GM11168 (cell line): ENCODE results near the gene OBI1.

Experiments used
- in situ Hi-C: fragments of 300-500 bp; cut with MboI; formaldehyde crosslinking; loops from one replicate; pipeline ENCODE4 v1.12.0; 2022; ENCODE audit warnings: low sequenced_read_pairs; ENCODE audit not compliant: unreplicated experiment

OBI1 gene, protein sequence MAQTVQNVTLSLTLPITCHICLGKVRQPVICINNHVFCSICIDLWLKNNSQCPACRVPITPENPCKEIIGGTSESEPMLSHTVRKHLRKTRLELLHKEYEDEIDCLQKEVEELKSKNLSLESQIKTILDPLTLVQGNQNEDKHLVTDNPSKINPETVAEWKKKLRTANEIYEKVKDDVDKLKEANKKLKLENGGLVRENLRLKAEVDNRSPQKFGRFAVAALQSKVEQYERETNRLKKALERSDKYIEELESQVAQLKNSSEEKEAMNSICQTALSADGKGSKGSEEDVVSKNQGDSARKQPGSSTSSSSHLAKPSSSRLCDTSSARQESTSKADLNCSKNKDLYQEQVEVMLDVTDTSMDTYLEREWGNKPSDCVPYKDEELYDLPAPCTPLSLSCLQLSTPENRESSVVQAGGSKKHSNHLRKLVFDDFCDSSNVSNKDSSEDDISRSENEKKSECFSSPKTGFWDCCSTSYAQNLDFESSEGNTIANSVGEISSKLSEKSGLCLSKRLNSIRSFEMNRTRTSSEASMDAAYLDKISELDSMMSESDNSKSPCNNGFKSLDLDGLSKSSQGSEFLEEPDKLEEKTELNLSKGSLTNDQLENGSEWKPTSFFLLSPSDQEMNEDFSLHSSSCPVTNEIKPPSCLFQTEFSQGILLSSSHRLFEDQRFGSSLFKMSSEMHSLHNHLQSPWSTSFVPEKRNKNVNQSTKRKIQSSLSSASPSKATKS

GRCh38 chr13:78658630-78659449 lies at the start of gene OBI1:
TSS of gene OBI1 (minus strand) at chr13:78659155. CDS start at chr13:78659120, 35 bp downstream.
- in situ Hi-C loops: no loop called here

DNA sequence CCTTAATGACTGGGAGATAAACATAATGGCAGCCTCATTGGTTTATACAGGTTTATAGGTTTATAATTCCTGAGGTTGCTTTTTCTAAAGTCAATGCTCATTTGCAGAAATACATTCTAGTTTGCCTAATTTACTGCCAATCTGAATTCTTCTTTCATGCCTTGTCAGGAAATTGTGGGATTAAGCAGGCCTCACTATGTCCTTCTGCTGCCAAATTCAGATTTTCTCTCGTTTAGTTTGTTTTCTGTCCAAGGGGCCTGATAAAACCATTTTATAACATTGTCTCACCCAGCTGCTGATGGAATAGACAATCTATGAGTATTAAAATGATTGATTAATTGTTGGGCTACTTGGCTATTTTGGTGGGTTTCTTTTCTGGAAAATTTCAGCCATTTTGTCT lies 42.4 kb upstream of the OBI1 start:
- in situ Hi-C loops: no loop called here

DNA sequence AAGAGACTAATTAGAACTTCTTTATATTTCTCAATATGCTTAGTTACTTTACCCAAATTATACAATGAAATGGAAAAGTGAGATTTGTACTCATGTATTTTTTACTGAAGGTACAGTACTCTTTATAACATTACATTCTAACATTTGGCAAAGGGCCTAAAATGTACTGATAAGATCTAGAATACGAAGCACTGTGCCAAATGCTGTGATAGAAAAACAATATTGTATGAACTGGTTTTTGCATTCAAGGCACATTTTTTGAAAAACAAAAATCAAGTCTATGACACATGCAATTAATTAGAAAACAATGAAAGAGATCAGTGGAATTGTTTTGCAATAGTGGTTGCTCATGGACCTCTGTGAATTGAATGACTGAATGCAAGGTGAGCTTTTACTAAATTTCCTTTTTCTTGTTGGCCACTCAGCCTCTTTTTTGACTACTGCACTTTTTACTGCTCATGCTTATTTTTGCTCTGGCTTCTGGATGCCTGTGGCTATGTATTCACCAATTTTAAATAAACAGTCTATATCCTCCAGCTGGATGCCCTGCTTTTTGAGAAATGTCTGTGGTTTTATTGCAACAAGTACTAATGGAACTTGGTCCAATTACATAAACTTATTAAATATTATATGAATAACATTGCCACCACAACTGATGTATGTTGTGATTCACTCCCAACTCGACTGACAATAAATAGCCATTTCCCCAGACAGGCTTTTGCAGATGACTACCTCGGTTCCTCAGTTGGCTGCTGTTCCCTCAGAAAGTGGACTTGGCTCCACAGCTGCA lies 41.4 kb upstream of the OBI1 start:
- in situ Hi-C loops: no loop called here

DNA sequence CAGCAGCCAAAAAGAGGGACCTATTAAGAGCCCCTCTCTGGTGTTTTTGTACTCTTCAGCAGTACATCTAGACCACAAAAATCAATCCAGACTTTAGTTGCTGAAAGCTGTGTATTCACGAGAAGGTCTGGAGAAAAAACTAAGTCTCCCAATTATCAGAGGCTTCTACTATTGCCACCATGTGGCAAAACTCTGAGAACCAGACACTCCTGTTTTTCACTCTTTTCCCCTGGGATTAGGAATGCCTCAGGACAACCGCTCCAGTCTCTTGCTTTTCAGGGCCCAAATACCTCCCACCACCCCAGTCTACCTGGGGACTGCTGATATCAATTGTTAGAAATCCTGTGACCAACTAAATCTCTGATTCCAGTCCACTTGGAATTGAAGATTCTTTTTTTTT lies 30.1 kb upstream of the OBI1 start:
- in situ Hi-C loops: no loop called here

DNA sequence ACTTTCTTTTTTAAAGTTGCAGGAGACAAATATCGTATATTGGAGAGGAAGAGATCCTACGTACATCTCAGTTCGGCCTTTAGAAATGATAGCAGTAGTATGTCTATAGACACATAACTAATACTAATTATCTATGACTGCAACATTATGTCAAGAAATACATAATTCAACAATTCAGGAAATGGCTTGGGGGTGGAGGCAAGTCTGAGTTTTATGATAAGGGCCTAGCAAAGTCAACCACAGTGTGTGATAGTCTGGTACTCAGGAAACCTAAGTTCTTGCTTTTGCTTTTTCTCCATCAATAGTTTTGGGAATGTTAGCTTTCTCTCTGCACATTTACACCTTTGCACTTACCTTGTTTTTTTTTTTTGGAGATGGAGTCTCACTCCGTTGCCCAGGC lies 27.5 kb upstream of the OBI1 start:
- in situ Hi-C loops: no loop called here

- in situ Hi-C loops: no loop called here
Measured at GRCh38 chr13:78680576-78681350, 21.8 kb upstream of the OBI1 start.

GRCh38 chr13:78680115-78680561 lies 21.2 kb upstream of the OBI1 start:
- in situ Hi-C loops: no loop called here

DNA sequence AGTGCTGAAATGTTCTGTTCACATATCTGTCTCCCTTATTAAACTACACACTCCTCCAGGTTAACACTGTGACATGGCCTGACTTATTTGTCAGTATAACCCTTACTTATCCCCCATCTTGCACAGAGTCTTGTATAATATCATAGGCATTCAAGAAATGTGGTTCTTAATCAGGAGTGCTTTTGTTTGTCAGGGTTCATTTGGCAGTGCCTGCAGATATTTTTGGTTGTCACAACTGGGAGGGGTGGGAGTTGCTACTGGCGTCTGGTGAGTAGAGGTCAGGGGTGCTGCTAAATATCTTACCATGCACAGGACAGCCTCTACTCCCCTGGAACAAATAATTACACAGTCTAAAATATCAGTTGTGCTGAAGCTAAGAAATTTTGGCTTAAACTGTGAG lies 20.4 kb upstream of the OBI1 start:
- in situ Hi-C loops: no loop called here

GRCh38 chr13:78675112-78675511 lies 16.2 kb upstream of the OBI1 start:
- in situ Hi-C loops: no loop called here

DNA sequence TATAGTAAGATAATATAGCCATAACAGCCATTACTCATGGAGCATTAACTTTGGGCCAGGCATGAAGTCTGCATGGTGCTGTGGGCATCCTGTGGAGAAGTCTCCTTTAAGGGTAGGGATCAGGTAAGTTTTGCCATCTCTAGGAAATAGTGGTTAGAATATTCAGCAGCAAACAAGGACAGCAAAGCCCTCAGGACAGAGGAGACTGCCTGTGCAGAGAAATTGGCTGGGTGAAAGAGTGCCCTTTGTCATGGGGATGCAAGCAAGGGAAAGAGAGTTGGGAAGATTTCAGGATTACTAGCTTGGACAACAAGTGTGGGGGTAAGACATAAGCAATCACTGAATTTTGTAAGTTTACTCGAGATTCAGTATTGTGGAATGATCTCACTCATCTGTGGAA lies 15.7 kb upstream of the OBI1 start:
- in situ Hi-C loops: no loop called here

- in situ Hi-C loops: no loop called here
Measured at GRCh38 chr13:78662467-78662866, 3.5 kb upstream of the OBI1 start.

DNA sequence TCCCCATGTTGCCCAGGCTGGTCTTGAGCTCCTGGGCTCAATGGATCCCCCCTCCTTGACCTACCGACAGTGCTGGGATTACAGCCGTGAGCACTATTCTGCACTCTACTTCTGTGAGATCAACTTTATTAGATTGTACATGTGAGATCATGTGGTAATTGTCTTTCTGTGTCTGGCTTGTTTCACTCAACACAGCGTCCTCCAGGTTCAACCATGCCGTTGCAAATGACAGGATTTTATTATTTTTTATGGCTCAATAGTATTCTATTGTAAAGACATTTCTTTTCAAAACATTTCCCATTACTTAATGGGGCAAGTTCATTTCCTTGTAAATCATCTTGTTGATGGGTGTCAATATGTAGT lies 1.5 kb upstream of the OBI1 start:
- in situ Hi-C loops: no loop called here

DNA sequence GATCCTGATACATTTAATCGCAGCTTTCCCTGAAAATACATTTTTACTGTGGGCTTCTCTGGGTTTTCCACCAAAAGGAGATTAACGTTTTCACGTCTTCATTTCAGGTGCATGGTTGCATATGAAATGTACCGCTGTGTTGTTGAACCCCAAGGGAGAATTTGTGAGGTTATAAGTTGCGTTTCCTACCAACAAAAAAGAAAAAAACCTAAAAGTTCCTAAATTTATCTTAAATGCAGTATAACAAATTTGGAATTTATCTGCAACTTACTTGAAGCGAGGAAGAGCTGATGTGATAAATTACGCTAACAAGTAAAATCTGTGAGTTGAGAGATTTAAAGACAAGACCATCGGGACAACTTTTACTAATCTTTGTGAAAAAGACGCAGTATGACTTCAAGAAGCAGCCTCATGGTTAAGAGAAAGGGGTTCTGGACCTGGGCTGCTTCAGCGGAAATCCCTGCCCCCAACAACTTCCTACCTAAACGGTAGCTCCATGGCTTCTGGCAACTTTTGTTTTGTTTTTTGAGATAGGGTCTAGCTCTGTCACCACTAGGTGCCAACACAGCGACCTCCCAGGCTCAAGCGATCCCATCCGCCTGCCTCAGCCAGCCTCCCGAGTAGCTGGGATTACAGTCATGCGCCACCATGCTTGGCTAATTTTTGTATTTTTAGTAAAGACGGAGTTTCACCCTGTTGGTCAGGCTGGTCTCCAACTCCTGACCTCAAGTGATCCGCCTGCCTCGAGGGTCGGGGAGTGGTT lies 958 bp upstream of the OBI1 start:
- in situ Hi-C loops: no loop called here

GRCh38 chr13:78659450-78659730 lies 435 bp upstream of the OBI1 start:
- in situ Hi-C loops: no loop called here

DNA sequence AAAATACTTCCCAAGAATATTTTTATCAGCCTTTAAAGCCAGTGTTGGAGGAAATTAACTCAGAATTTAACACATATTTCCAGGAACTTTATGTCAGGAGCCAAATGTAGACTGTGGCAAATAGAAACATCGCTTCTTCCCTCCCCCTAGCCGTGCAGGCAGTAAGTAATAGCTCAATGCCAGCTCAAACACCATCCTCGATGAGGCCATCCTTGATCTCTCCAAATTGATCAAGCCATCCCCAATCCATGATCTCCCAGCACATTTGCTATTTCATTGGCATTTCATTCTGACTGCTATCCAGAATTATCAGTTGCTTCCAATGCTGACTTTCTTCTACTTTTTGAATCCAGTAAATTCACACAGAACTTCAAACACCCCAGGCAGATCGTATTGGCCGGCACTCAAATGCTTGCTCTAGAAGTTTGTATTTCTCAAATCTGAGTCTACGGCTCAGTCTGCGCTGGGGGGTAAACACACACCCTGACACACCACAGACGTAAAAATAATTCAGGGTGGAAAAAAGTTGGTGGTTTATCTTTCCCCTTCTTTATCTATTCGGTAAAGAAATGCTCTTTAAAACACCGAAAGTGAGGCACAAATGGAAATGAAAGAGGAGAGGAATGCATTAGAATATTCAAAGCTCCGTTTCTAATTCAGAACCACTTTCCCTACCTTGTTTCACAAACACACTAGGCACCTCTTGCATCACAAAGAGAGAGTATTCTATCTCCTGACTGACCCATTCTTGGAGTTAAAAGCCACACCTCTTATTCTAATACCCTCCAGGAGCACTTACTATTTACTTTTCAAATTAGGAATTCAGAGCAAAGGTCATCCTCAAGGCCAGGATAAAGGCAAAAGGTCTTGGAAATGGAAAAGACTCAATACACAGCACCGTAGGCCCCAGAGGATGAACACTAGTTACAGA lies 991 bp downstream of the OBI1 start:
- in situ Hi-C loops: no loop called here

GRCh38 chr13:78655906-78656305 lies 3.0 kb downstream of the OBI1 start:
- in situ Hi-C loops: no loop called here

GRCh38 chr13:78655007-78655406 lies 3.9 kb downstream of the OBI1 start:
- in situ Hi-C loops: no loop called here

GRCh38 chr13:78652651-78653050 lies 6.3 kb downstream of the OBI1 start:
- in situ Hi-C loops: no loop called here
